ENCODE measurements around the gene PSG2. TPM values are rescaled to one million over a fixed set of nuclear protein-coding genes. Genes with fewer than 3 reads are reported as not detected.
"Not testable (repeated sequence)": the region's sequence is repeated elsewhere in the genome, so short reads cannot be mapped to it uniquely, and the experiment has no call there.

The PSG2 gene
- total RNA-seq, 4 donors from 2014 or later, result not detected

GRCh38 chr19:43105496-43105895 is 23.0 kb upstream of the PSG2 start:
- H3K4me1 ChIP-seq, result no peaks in the 10 kb centered on the region
- peaks cover 0 to 7% (median 2%) of the 10 kb centered on the region in 4 donors for H3K9me3 ChIP-seq
- no peak for DNase-seq
- TF ChIP-seq CTCF (IDR thresholded peaks at IDR 0.05) (no peak), POLR2A (IDR thresholded peaks at IDR 0.05) (no peak)
- H3K27ac ChIP-seq, result no peak overlapping the region
- no peaks in the 10 kb centered on the region for H3K27me3 ChIP-seq
- H3K36me3 ChIP-seq, result no peaks in the 10 kb centered on the region
- H3K4me3 ChIP-seq, result no peak overlapping the region

DNA sequence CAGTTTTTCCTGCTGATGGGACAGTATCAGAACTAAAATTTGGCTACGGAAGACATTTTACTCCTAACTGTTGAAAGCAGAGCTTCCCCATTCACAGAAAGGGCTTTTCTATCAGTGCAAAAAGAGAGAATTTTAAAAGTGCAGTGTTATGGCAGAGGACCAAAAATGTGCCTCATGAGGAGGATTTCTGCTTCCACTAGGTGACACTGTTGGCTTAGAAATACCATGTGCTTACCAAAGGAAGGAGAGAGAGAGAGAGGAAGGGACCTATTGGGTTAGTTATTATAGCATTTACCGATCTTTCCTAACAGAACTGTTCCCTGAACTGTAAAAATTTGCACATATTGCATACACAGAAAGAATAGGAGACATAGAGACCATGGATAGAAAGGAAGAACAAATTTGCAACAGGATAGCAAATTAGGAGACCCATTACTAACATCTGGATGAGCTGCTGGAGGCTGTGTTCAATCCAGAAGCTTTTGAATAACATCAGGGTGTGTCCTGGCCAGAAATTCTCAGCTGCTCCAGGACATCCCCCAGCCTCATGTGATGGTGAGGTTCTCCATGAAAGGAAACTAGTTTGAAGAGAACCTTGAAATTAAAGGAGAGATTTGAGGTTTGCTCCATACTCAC is 21.8 kb upstream of the PSG2 start:
- H3K27me3 ChIP-seq, H3K27ac ChIP-seq, DNase-seq, H3K9me3 ChIP-seq, H3K4me1 ChIP-seq, H3K36me3 ChIP-seq, H3K4me3 ChIP-seq: not testable (repeated sequence)

GRCh38 chr19:43101950-43102349 is 19.4 kb upstream of the PSG2 start:
- Histone ChIP-seq H3K9me3 (peaks cover 0 to 7% (median 2%) of the 10 kb centered on the region in 4 donors), H3K27ac (no peak overlapping the region), H3K27me3 (no peaks in the 10 kb centered on the region), H3K4me1 (no peaks in the 10 kb centered on the region), H3K4me3 (no peak overlapping the region), H3K36me3 (no peaks in the 10 kb centered on the region)
- no peak for DNase-seq
- TF ChIP-seq POLR2A (IDR thresholded peaks at IDR 0.05), result no peak
- no peak for TF ChIP-seq CTCF (IDR thresholded peaks at IDR 0.05)

DNA sequence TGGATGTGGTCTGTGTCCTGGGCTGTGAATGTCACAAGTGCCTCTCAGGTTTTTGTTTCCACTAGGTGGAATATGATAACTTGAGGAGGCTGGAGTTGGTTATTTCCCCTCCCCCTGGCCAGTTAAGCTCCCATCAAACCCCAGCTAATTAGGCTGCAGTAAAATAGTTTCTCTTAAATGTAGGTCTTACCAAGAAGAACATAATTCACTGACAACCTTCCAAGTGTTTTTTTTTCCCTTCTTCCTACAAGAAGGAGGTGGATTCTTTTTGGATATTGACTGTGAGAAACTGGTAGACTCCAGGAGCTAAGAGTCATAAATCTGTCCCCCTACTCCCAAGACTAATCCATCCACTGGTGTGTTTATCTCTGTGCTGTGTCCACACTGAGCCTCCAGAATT is 15.9 kb upstream of the PSG2 start:
- H3K27ac ChIP-seq, H3K4me1 ChIP-seq, H3K9me3 ChIP-seq, H3K4me3 ChIP-seq, H3K36me3 ChIP-seq, DNase-seq, H3K27me3 ChIP-seq: not testable (repeated sequence)

- peak in 2 of 6 experiments; percentile 12 to 31 for TF ChIP-seq CTCF (IDR thresholded peaks at IDR 0.05)
- not testable (repeated sequence) for H3K27me3 ChIP-seq, H3K27ac ChIP-seq, DNase-seq, H3K4me1 ChIP-seq, H3K9me3 ChIP-seq, H3K36me3 ChIP-seq, H3K4me3 ChIP-seq
Measured at GRCh38 chr19:43087702-43088340, 5.3 kb upstream of the PSG2 start.

GRCh38 chr19:43085796-43086530 is 3.5 kb upstream of the PSG2 start:
- DNase-seq, result not testable (repeated sequence)

GRCh38 chr19:43084196-43084832 is 1.8 kb upstream of the PSG2 start:
- not testable (repeated sequence) for DNase-seq, H3K4me3 ChIP-seq, H3K4me1 ChIP-seq, H3K9me3 ChIP-seq, H3K36me3 ChIP-seq, H3K27me3 ChIP-seq, H3K27ac ChIP-seq
- peak in 3 of 6 experiments; percentile 18 to 30 (median 28) for TF ChIP-seq CTCF (IDR thresholded peaks at IDR 0.05)

More at GRCh38 chr19:43085796-43086530, 3.5 kb upstream of the PSG2 start:
- H3K4me3 ChIP-seq, H3K36me3 ChIP-seq, H3K27ac ChIP-seq, H3K4me1 ChIP-seq, H3K27me3 ChIP-seq, H3K9me3 ChIP-seq: not testable (repeated sequence)

DNA sequence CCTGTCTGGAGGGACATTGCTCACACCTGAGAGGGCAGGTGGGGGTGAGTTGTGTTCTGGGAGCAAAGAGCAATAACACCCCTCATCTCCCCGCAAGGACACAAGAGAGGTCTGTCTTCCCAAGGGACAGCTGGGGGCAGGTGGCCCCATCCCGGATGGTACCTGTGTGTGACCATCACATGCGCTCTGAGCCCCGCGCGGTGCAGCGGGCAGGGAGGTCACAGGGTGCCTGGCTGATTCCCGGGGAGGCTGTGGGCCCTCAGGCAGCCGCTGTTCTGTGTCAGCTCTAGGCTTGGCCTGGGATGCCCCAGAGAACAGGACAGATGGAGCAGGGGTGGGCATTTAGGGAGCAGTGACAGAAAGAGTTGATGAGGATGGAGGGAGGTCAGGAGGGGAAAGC is 1.2 kb upstream of the PSG2 start:
- not testable (repeated sequence) for DNase-seq, H3K4me3 ChIP-seq, H3K4me1 ChIP-seq, H3K9me3 ChIP-seq, H3K36me3 ChIP-seq, H3K27ac ChIP-seq, H3K27me3 ChIP-seq
